Measurements from ENCODE around the gene MTR. TPM values are rescaled to one million over a fixed set of nuclear protein-coding genes. Genes with fewer than 3 reads are reported as not detected.

MTR gene
- total RNA-seq, 1 experiment from 2014 or later, result 35.5 TPM

GRCh38 chr1:236875975-236876374 lies 80.9 kb downstream of the MTR start:
- Histone ChIP-seq H2BK12ac (ENCODE audit: insufficient read length, low read depth, low read length) (no peak overlapping the region), H4K8ac (replicated peaks; ENCODE audit: insufficient read length, low read depth, low read length) (no peak overlapping the region), H2BK5ac (ENCODE audit: insufficient read length, low read length) (no peak overlapping the region), H3K9me3 (ENCODE audit: control insufficient read depth, low read depth, low read length) (no peaks in the 10 kb centered on the region), H3K14ac (ENCODE audit: insufficient read depth, low read length) (no peak overlapping the region), H3K79me1 (ENCODE audit: insufficient read depth, low read depth, low read length, poor library complexity, severe bottlenecking) (no peaks in the 10 kb centered on the region), H3K23me2 (ENCODE audit: insufficient read length, low read depth, low read length, poor library complexity, severe bottlenecking) (no peaks in the 10 kb centered on the region), H3K9ac (ENCODE audit: extremely low read depth, insufficient read length, low read length) (no peak overlapping the region), H3K4me2 (ENCODE audit: insufficient read depth, insufficient read length, low read length) (no peak overlapping the region), H3K4me1 (ENCODE audit: insufficient read depth, low read length) (no peaks in the 10 kb centered on the region), H4K5ac (ENCODE audit: insufficient read length, low read depth, low read length) (no peak overlapping the region), H3K56ac (ENCODE audit: insufficient read length, low read depth, low read length) (no peak overlapping the region), H2AFZ (ENCODE audit: low read length) (no peak overlapping the region), H3K27me3 (ENCODE audit: insufficient read depth, low read length) (no peaks in the 10 kb centered on the region), H2BK15ac (ENCODE audit: low read depth, low read length) (no peak overlapping the region), H3K79me2 (ENCODE audit: insufficient read depth, low read length) (no peaks in the 10 kb centered on the region), H2BK20ac (ENCODE audit: low read depth, low read length, poor library complexity, severe bottlenecking) (no peak overlapping the region), H3K23ac (ENCODE audit: insufficient read length, low read depth, low read length) (no peak overlapping the region), H3K4ac (ENCODE audit: low read depth, low read length) (no peak overlapping the region), H2AK5ac (ENCODE audit: insufficient read length, low read length) (no peak overlapping the region), H3K18ac (ENCODE audit: insufficient read length, low read depth, low read length) (no peak overlapping the region), H3K27ac (ENCODE audit: insufficient read length, low read depth, low read length) (no peak overlapping the region), H2BK120ac (ENCODE audit: low read depth, low read length, poor library complexity, severe bottlenecking) (no peak overlapping the region), H4K91ac (ENCODE audit: insufficient read length, low read depth, low read length) (no peak overlapping the region), H3T11ph (ENCODE audit: low read length) (no peak overlapping the region), H4K20me1 (ENCODE audit: control insufficient read depth, insufficient read depth, insufficient read length) (no peaks in the 10 kb centered on the region)
- TF ChIP-seq, protein P1, sequence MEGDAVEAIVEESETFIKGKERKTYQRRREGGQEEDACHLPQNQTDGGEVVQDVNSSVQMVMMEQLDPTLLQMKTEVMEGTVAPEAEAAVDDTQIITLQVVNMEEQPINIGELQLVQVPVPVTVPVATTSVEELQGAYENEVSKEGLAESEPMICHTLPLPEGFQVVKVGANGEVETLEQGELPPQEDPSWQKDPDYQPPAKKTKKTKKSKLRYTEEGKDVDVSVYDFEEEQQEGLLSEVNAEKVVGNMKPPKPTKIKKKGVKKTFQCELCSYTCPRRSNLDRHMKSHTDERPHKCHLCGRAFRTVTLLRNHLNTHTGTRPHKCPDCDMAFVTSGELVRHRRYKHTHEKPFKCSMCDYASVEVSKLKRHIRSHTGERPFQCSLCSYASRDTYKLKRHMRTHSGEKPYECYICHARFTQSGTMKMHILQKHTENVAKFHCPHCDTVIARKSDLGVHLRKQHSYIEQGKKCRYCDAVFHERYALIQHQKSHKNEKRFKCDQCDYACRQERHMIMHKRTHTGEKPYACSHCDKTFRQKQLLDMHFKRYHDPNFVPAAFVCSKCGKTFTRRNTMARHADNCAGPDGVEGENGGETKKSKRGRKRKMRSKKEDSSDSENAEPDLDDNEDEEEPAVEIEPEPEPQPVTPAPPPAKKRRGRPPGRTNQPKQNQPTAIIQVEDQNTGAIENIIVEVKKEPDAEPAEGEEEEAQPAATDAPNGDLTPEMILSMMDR (conservative IDR thresholded peaks at IDR 0.05), result no peak
- Mint-ChIP-seq H3K4me1 (peaks cover 2 to 3% of the 10 kb centered on the region in 2 experiments; a peak in 2 of 4 replicates), H3K9me3 (no peaks in the 10 kb centered on the region), H3K4me3 (no peak overlapping the region), H3K27ac (no peak overlapping the region), H3K36me3 (ENCODE audit: insufficient read depth in 1 of 3, low read depth in 3 of 3) (peaks cover 0 to 9% (median 5%) of the 10 kb centered on the region in 3 experiments; a peak in 5 of 7 replicates), H3K27me3 (ENCODE audit: low read depth) (no peaks in the 10 kb centered on the region)
- whole genome bisulfite sequencing (ENCODE audit: extremely low coverage, insufficient read length, low lambda C conversion rate), result no CpG with 5 or more reads among the region's 5 CpGs
- no peak for DNase-seq
